Loucy (cell line): ENCODE data around the gene TUBA1C.

Source experiments
- H2AFZ ChIP-seq: fragments of 200-600 bp; sonication (generic); 2 replicates; pipeline ENCODE4 v1.6.0; 2016; ENCODE audit warnings: antibody characterized with exemption, mild to moderate bottlenecking, low read length, moderate library complexity
- H3F3A ChIP-seq: fragments of 200-600 bp; 2 replicates; pipeline ENCODE4 v1.6.0; 2016; ENCODE audit warnings: antibody characterized with exemption, low read depth, mild to moderate bottlenecking
- H3K27me3 ChIP-seq: fragments of 200-600 bp; sonication (generic); 2 replicates; pipeline ENCODE4 v1.6.1; 2014; ENCODE audit warnings: low read length, mild to moderate bottlenecking; ENCODE audit not compliant: insufficient read depth, poor library complexity, severe bottlenecking
- H3K36me3 ChIP-seq: fragments of 200-600 bp; sonication (generic); 2 replicates; pipeline ENCODE4 v1.6.1; 2016; ENCODE audit warnings: low read length; ENCODE audit not compliant: insufficient read depth
- H3K4me1 ChIP-seq: fragments of 200-600 bp; sonication (generic); 2 replicates; pipeline ENCODE4 v1.5.1; 2014; ENCODE audit warnings: low read length, mild to moderate bottlenecking; ENCODE audit not compliant: insufficient read depth, poor library complexity, severe bottlenecking
- H3K4me2 ChIP-seq: fragments of 200-600 bp; sonication (generic); 2 replicates; pipeline ENCODE4 v1.6.0; 2014; ENCODE audit warnings: antibody characterized with exemption, low read length, low read depth, mild to moderate bottlenecking; ENCODE audit not compliant: poor library complexity, severe bottlenecking
- H3K4me3 ChIP-seq: fragments of 200-600 bp; sonication (generic); 2 replicates; pipeline ENCODE4 v1.5.1; 2014; ENCODE audit warnings: low read length, mild to moderate bottlenecking, mixed read lengths; ENCODE audit not compliant: poor library complexity, severe bottlenecking
- H3K79me2 ChIP-seq: fragments of 200-600 bp; sonication (generic); 2 replicates; pipeline ENCODE4 v1.6.1; 2014; ENCODE audit warnings: low read length; ENCODE audit not compliant: insufficient read depth
- H3K9ac ChIP-seq: fragments of 200-600 bp; sonication (generic); 2 replicates; pipeline ENCODE4 v1.6.0; 2014; ENCODE audit warnings: mild to moderate bottlenecking, low read depth, low read length, moderate library complexity; ENCODE audit not compliant: poor library complexity, severe bottlenecking
- H3K9me2 ChIP-seq: fragments of 200-600 bp; sonication (generic); replicated peaks from 2 replicates; pipeline ENCODE4 v1.6.1; 2016; ENCODE audit warnings: low read depth, low read length, mixed read lengths
- H3K9me3 ChIP-seq: fragments of 200-600 bp; sonication (generic); 2 replicates; pipeline ENCODE4 v1.6.1; 2014; ENCODE audit warnings: mild to moderate bottlenecking, antibody characterized with exemption, low read length, low read depth; ENCODE audit not compliant: insufficient read depth
- H4K20me1 ChIP-seq: fragments of 200-600 bp; sonication (generic); 2 replicates; pipeline ENCODE4 v1.6.0; 2014; ENCODE audit warnings: antibody characterized with exemption, low read length, mild to moderate bottlenecking; ENCODE audit not compliant: insufficient read depth, poor library complexity, severe bottlenecking
- EZH2phosphoT487 ChIP-seq: fragments of 200-600 bp; IDR thresholded peaks from 2 replicates; pipeline ENCODE4 v1.6.1; 2018; ENCODE audit warnings: antibody characterized with exemption, mild to moderate bottlenecking, moderate library complexity, borderline replicate concordance
- TF ChIP-seq, protein P1 (sequence below): fragments of 200-600 bp; sonication (generic); conservative IDR thresholded peaks from 2 replicates; pipeline ENCODE4 v1.5.1; 2014; ENCODE audit warnings: mild to moderate bottlenecking, antibody characterized with exemption, low read length

TUBA1C gene

DNA sequence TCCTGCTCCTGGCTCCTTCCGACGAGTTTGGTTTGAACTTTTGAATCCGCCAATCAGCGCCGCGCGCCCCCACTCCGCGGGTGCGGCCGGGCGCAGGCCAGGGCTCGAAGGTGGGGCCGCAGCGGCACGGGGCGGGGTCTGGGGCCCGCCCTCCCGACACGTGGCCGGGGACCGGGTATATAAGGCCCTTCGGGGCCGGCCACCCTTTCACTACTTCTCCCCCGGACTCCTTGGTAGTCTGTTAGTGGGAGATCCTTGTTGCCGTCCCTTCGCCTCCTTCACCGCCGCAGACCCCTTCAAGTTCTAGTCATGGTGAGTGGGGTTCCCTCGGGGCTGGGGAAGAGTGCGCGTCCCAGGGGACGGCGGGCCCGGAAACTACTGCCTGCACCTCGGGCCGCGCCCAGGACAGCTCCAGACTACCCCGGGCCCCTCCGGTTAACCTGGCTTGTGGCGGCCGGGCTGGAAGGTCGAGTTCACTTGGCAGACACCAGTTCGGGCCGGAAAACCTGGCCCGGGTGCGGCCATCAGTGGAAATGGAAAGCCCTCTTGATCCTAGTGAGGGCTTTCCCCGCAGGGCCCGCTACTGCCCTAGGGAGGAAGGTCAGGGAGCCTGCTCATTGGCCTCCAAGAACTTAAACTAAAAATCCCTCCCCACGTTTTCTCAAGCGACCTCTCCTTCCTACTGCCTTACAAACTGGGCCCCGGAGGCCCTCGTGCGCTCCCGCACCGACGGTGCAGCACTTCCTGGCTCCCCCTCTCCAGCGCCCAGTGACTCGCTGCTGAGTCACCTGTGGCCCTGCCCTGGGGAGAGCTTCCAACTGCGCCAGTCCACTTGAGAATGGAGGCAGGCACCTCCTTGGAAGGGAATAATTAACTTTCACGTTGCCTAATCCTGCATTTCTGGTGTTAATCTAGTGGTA is at the start of gene TUBA1C:
Gene TUBA1C (plus strand): TSS at position 210 of the 920 bp plus-strand sequence. CDS start 100 bp downstream, at position 310.
- Histone ChIP-seq H3K4me1 (peaks cover 51% of the 10 kb centered on the region), H2AFZ (peak within 1 kb of the TSS; percentile 76), H3K36me3 (peaks cover 10% of the 10 kb centered on the region), H3K4me3 (peak within 1 kb of the TSS; percentile 97), H4K20me1 (peaks cover 34% of the 10 kb centered on the region), H3K27me3 (peaks cover 4% of the 10 kb centered on the region), H3K79me2 (peaks cover 96% of the 10 kb centered on the region), H3K9me2 (no peaks in the 10 kb centered on the region), H3K9me3 (no peaks in the 10 kb centered on the region), H3K4me2 (peak within 1 kb of the TSS; percentile 98), H3K9ac (peak within 1 kb of the TSS; percentile 99), H3F3A (0 out of 2 replicates have a peak, but pooled peaks cover 13% of the 10 kb centered on the region)
- TF ChIP-seq, protein P1, sequence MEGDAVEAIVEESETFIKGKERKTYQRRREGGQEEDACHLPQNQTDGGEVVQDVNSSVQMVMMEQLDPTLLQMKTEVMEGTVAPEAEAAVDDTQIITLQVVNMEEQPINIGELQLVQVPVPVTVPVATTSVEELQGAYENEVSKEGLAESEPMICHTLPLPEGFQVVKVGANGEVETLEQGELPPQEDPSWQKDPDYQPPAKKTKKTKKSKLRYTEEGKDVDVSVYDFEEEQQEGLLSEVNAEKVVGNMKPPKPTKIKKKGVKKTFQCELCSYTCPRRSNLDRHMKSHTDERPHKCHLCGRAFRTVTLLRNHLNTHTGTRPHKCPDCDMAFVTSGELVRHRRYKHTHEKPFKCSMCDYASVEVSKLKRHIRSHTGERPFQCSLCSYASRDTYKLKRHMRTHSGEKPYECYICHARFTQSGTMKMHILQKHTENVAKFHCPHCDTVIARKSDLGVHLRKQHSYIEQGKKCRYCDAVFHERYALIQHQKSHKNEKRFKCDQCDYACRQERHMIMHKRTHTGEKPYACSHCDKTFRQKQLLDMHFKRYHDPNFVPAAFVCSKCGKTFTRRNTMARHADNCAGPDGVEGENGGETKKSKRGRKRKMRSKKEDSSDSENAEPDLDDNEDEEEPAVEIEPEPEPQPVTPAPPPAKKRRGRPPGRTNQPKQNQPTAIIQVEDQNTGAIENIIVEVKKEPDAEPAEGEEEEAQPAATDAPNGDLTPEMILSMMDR = 0 out of 2 replicates have a peak, but pooled peaks have one; percentile 12
- no peak for TF ChIP-seq EZH2phosphoT487

DNA sequence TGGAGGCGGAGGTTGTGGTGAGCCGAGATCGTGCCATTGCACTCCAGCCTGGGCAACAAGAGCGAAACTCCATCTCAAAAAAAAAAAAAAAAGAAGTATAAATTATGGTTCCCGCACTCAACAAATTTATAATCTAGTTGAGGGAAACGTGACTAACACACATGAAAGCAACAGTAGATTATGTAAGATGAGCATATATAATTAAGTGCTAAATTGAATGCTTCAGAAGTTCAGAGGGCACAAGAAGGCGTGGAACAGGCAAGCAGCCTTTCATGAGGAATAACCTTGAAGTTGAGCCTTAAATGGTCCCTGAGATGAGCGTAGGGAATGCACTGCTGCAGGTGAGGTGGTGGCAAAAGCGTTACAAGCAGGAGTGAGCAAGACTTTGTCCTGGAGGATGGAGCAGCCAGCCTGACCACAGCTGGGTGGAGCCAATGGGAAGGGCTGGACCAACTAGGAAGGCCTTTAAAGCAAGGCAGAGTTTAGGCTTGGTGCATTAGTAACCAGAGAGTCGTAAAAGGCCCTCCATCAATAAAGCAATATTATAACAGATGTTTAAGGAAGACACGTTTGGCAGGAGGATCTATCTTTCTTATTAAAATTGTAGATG is 45.4 kb upstream of the TUBA1C start:
- H3K4me2 ChIP-seq = no peak overlapping the region
- no peaks in the 10 kb centered on the region for H3K27me3 ChIP-seq
- no peaks in the 10 kb centered on the region for H3K4me1 ChIP-seq
- H3K9me2 ChIP-seq = no peaks in the 10 kb centered on the region
- H3K9me3 ChIP-seq = no peaks in the 10 kb centered on the region
- H2AFZ ChIP-seq = no peak overlapping the region
- no peaks in the 10 kb centered on the region for H4K20me1 ChIP-seq
- H3F3A ChIP-seq = no peaks in the 10 kb centered on the region
- no peaks in the 10 kb centered on the region for H3K36me3 ChIP-seq
- H3K79me2 ChIP-seq = no peaks in the 10 kb centered on the region
- H3K4me3 ChIP-seq = no peak overlapping the region
- H3K9ac ChIP-seq = no peak overlapping the region
- TF ChIP-seq, protein P1 = no peak
- TF ChIP-seq EZH2phosphoT487 = no peak

DNA sequence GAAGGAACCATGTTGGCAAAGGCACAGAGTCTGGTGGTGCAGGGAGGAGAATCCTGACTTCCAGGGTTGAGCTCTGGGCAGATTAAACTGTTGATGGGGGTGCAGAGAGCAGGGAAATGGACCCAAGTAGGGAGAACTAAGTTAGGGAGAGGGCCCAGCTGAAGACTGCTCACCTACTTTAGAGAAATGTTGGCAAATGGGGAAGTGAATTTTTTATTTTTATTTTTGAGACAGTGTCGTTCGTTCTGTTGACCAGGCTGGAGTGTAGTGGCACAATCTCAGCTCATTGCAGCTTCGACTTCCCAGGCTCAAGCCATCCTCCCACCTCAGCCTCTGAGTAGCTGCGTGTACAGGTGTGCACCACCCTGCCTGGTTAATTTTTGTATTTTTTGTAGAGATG is 43.9 kb upstream of the TUBA1C start:
- peak overlapping the region; percentile 71; the same call in 1 of the 2 replicates for H2AFZ ChIP-seq

More for the DNA sequence above, 43.9 kb upstream of the TUBA1C start:
- Histone ChIP-seq H3K27me3 (no peaks in the 10 kb centered on the region), H3K4me2 (no peak overlapping the region), H3K9me3 (no peaks in the 10 kb centered on the region), H3K9me2 (no peaks in the 10 kb centered on the region), H3K4me1 (no peaks in the 10 kb centered on the region), H3K79me2 (no peaks in the 10 kb centered on the region), H3K9ac (no peak overlapping the region), H4K20me1 (no peaks in the 10 kb centered on the region), H3K36me3 (no peaks in the 10 kb centered on the region), H3F3A (no peaks in the 10 kb centered on the region), H3K4me3 (no peak overlapping the region)
- TF ChIP-seq, protein P1 = no peak
- TF ChIP-seq EZH2phosphoT487 = no peak
